ENCODE data around the gene LEMD1.

Gene LEMD1

DNA sequence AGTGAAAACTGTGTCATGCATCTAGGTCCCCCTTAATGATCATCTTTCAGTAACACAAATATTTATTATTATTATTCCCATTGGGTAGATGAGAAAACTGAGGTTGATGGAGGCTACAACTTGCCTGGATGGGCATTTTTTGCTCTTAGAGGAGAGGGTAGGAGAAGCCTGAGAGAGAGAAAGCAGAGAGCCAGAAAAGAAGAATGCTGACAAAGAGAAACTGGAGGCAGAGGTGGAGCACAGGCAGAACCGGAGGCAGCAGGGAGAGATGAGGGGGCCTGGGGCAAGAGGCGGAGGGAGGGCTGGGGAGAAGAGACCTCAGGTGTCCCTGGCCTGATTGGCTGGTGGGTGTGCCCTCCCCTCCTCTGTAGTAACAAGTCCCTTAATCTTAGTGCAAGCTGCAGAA is 29.9 kb upstream of the LEMD1 start:
- Histone ChIP-seq H3K27ac (ENCODE audit: low read depth, low read length) (no peak overlapping the region), H3K4me3 (ENCODE audit: insufficient read depth, low read length, poor library complexity, severe bottlenecking) (no peak overlapping the region), H3K9me2 (replicated peaks; ENCODE audit: insufficient read depth, low read length) (no peaks in the 10 kb centered on the region), H3K9me3 (ENCODE audit: insufficient read depth, low read length) (no peaks in the 10 kb centered on the region), H3K79me2 (ENCODE audit: insufficient read depth, low read length) (no peaks in the 10 kb centered on the region), H3K9ac (ENCODE audit: low read length) (no peak overlapping the region), H2AFZ (ENCODE audit: low read depth, low read length, severe bottlenecking) (no peak overlapping the region), H4K20me1 (ENCODE audit: low read depth, low read length) (no peaks in the 10 kb centered on the region), H3K27me3 (ENCODE audit: low read length) (no peaks in the 10 kb centered on the region), H3K36me3 (ENCODE audit: low read length) (no peaks in the 10 kb centered on the region), H3K4me2 (ENCODE audit: low read depth, low read length, poor library complexity, severe bottlenecking) (no peak overlapping the region), H3F3A (ENCODE audit: insufficient read depth) (no peaks in the 10 kb centered on the region)
- TF ChIP-seq EZH2phosphoT487 (conservative IDR thresholded peaks at IDR 0.05; ENCODE audit: low read length) (no peak), CTCF (IDR thresholded peaks at IDR 0.05; ENCODE audit: insufficient read depth, low read length, poor library complexity, severe bottlenecking) (no peak)

DNA sequence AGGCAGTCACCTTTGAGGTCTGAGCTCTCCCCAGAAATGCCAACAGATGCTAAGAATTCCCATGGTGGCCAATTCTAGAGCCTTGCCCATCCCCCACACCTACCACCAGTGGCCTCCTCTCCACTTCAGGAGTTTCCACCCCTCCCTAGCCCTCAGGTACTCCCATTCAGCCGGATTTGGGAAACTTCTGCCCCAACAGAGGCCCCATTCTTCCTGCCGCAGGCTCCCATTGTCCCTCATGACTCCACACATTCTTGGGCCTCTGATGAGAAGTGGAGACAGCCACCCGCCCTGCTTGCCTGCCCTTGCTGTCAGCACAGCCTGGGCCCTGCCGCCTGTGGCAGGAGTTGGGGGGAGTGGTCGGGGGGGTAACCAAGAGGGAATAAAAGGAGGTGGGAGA is 29.3 kb upstream of the LEMD1 start:
- no peaks in the 10 kb centered on the region for H4K20me1 ChIP-seq (ENCODE audit: low read depth, low read length)
- H3F3A ChIP-seq (ENCODE audit: insufficient read depth): no peaks in the 10 kb centered on the region
- no peak overlapping the region for H3K4me2 ChIP-seq (ENCODE audit: low read depth, low read length, poor library complexity, severe bottlenecking)
- no peak overlapping the region for H3K9ac ChIP-seq (ENCODE audit: low read length)
- no peaks in the 10 kb centered on the region for H3K79me2 ChIP-seq (ENCODE audit: insufficient read depth, low read length)
- no peak overlapping the region for H2AFZ ChIP-seq (ENCODE audit: low read depth, low read length, severe bottlenecking)
- no peaks in the 10 kb centered on the region for H3K27me3 ChIP-seq (ENCODE audit: low read length)
- H3K36me3 ChIP-seq (ENCODE audit: low read length): no peaks in the 10 kb centered on the region
- H3K27ac ChIP-seq (ENCODE audit: low read depth, low read length): no peak overlapping the region
- no peaks in the 10 kb centered on the region for H3K9me3 ChIP-seq (ENCODE audit: insufficient read depth, low read length)
- TF ChIP-seq EZH2phosphoT487 (conservative IDR thresholded peaks at IDR 0.05; ENCODE audit: low read length) (no peak), CTCF (IDR thresholded peaks at IDR 0.05; ENCODE audit: insufficient read depth, low read length, poor library complexity, severe bottlenecking) (no peak)
- H3K9me2 ChIP-seq (replicated peaks; ENCODE audit: insufficient read depth, low read length): no peaks in the 10 kb centered on the region
- H3K4me3 ChIP-seq (ENCODE audit: insufficient read depth, low read length, poor library complexity, severe bottlenecking): no peak overlapping the region

- H2AFZ ChIP-seq (ENCODE audit: low read depth, low read length, severe bottlenecking): no peak overlapping the region
Observed at GRCh38 chr1:205450448-205450847, 28.6 kb upstream of the LEMD1 start.

More at GRCh38 chr1:205450448-205450847, 28.6 kb upstream of the LEMD1 start:
- TF ChIP-seq CTCF (IDR thresholded peaks at IDR 0.05; ENCODE audit: insufficient read depth, low read length, poor library complexity, severe bottlenecking): no peak
- TF ChIP-seq EZH2phosphoT487 (conservative IDR thresholded peaks at IDR 0.05; ENCODE audit: low read length): no peak
- H3K79me2 ChIP-seq (ENCODE audit: insufficient read depth, low read length): no peaks in the 10 kb centered on the region
- H3K27ac ChIP-seq (ENCODE audit: low read depth, low read length): no peak overlapping the region
- no peak overlapping the region for H3K9ac ChIP-seq (ENCODE audit: low read length)
- H3K9me3 ChIP-seq (ENCODE audit: insufficient read depth, low read length): no peaks in the 10 kb centered on the region
- H3K9me2 ChIP-seq (replicated peaks; ENCODE audit: insufficient read depth, low read length): no peaks in the 10 kb centered on the region
- no peak overlapping the region for H3K4me3 ChIP-seq (ENCODE audit: insufficient read depth, low read length, poor library complexity, severe bottlenecking)
- no peaks in the 10 kb centered on the region for H4K20me1 ChIP-seq (ENCODE audit: low read depth, low read length)
- no peaks in the 10 kb centered on the region for H3K36me3 ChIP-seq (ENCODE audit: low read length)
- H3K27me3 ChIP-seq (ENCODE audit: low read length): no peaks in the 10 kb centered on the region
- H3F3A ChIP-seq (ENCODE audit: insufficient read depth): no peaks in the 10 kb centered on the region
- no peak overlapping the region for H3K4me2 ChIP-seq (ENCODE audit: low read depth, low read length, poor library complexity, severe bottlenecking)
